Measurements from ENCODE around the gene PC.

PC gene

DNA sequence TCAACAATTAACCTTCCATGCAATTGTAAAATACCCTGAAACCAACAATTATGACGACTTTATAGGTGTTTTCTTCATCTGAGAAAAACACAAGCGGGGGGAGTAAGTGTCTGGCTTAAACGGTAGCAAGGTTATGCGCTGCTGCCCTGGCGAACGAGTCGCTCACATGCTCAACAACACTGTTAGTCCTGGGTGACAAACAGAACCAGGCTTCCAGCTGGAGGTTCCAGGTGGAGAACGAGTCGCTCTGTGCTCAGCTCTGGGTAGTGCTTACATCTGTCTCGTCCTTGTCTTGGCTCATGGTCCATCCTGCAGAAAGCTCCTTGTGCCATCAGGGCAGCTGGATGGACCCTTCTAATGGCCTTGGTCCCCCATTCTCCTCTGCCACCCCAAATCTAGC, 48.2 kb downstream of the PC start:
- DNase-seq: no peak

DNA sequence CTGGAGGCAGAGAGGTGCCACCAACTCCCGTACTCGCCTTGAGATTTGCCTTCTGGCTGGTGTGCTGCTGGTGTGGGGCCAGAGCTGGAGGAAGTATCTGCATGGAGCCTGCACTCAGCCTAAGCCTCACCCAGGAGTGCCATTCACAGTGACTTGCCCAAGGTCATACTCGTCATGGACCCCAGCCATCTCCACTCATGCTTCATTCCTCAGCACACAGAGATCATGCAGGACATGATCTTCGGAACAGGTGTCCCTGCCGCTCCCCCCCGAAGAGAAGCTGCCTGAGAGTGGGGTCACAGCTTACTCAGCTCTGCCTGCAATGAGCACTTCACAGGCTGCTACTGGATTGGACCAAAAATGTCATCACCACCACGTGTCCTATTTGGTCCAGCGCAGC, 49.0 kb downstream of the PC start:
- no peak for DNase-seq

DNA sequence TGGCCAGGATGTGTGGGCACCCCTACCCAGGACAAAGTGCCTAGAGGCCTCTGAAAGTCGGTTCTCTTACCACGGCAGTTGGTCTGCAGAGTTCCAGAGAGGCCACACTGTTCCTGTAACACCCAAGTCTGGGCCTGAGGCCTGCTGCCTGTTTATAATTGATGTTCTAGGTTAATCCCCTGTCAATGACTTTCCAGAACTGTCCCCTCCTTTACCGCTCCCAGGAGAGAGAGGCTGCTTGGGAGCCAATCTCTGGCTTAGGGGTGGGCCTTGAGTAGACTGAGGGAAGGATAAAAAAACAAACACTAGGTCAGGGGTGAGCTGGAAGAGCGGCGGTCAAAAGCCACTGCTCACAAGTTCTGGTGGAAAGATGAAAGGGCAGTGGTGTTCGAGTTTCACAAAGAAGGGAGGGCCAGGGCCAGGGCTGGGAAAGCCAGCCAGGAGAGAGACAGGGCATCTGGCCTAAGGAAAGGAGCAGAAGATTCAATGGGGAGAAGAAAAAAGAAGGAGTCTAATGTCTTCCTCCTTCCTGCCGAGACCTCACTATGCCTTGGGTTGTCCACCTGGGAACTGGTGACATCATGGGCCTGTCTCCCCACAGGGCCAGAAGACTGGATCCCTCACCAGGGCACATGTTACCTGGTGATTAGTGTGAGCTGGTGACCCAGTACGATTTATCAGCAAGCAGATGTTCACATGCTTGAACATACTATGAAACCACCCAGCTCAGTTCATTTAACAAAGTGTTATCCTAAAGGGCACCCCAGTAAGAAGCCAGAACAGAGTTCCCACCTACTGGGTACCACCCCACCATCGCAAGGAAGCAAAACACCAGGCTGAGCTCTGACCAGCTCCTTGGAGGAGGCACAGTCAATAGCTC, 50.2 kb downstream of the PC start:
- DNase-seq: no peak

DNA sequence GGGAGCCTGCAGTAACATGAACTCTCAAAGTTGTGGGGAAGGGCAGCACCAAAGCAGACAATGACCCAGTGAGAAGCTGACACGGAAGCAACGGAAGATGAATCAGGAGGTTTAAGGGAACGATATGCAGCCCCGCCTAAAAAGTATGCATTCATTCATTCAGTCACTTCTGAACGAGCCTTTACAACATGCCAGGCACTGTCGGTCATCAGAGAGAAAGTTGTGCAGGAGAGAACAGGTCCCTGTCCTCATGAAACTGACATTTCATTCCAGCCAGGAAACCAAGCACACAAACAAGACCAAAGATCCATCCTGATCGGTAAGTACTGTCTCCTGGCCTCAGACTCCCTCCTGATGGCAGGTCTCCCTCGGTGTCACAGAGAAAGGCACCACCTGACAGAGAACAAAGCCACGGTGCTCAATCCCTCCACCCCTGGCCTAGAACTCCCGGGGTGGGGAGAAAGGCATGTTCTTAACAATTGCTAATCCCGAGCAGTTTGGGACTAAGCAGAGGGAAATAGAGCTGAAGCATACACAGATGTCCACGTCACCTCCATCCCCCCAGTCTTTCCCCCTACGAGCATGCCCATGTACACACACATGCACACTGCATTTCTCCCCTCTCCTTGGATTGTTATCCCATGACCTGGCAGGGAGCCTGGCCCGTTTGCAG, 52.0 kb downstream of the PC start:
- DNase-seq: peak; percentile 59

DNA sequence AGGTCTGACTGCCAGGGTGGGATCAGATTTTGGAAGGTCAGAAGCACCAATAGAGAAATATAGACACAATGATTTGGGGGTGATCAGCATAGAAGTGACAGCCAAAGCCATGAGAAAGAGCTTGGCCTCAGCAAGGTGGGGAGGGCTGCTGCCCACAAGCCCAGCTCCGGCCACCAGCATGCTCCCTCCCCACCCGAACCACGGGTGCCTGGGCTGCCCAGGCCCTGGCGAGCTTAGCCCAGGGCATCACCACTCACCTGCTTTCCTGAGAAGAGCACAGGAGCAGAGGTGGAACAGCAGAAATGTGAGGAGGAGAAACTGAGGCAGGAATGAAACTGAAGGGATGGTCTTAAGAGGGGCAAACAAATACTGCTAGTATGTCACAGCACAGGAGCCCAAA, 52.6 kb downstream of the PC start:
- DNase-seq: no peak

DNA sequence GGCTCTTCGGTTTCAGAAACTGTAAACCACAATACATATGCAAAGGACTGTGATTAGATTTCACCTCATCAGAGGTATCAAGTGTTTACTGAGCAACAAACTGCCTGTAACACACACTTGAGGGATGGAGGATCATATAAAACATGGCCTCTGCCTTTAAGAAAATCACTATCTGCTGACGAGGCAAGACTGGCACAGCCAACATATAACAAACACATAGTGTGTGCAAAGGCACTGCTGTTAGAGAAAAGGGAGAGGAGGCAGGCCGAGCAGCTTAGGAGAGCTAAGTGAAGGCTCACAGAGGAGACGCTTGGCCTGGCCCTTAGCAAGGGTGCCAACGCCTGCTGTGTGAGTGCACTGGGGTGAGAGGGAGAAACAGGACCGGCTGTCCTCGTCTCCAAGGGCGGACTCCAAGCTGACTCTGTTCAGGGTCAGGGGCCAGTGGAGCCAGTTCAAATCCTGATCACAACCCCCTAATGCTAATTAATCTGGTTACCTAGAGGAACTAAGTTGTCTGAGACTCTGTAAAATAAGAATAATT, 53.1 kb downstream of the PC start:
- DNase-seq: no peak

DNA sequence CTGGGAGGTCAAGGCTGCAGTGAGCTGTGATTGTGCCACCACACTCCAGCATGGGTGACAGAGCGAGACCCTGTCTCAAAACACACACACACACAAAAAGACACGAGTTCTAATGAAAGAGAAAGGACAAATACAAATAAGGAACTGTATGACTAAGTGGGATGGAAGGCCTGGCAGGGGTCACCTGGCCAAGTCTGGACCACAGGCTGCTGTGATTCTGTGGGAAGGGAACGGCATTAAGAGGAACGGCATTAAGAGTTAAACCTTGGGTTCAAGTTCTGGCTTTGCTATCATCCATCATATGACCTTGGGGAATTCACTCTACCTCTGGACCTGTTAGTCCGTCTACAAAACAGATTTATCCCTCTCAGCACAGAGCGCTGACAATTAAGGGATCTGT, 53.6 kb downstream of the PC start:
- no peak for DNase-seq

DNA sequence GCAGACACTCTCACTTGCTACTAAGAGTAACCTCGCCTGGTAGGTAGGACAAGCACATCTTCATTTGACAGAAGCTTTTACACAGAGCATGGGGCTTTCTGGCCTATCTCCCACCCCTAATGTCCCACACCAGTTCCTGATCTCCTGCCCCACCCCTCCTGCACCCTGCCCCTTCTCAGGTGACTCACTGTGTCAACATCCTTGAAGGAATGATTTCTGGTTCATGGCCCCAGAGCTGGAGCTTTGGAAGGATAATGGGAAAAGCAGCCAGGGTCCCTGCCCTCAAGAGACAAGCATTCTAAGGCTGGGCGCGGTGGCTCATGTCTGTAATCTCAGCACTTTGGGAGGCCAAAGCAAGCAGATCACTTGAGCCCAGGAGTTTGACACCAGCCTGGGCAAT, 54.1 kb downstream of the PC start:
- no peak for DNase-seq

DNA sequence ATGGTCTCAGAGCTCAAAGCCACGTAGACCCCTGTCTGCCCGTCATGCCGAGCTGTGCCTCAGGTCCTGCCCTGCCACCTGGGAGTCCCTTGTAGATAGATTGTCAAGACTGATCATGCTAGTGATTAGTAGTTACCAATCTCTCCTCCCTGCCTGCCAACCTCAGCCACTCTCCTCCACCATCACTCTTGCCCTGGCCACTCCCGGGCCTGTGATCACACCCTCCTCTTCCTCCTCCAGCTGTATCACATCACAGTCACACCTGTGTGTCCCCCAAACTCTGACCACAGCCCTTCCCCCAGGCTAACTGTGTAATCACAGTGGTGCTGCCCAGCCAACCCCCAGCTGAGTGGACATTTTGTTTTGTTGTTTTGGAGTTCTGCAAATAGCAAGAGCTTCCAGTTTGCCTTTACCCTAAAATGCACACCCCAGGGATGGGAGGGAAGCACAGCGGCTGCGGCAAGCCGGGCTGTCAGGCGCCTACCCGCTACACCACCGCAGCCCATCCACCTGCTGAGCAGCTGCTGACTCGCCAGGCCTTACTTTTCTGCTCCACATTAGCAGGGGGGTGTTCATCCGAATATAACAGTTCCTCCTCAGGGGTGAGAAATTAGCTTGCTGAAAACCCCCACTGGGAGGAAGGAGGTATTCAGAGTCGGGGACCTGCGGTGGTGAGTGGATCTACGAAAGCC, 55.6 kb downstream of the PC start:
- no peak for DNase-seq

DNA sequence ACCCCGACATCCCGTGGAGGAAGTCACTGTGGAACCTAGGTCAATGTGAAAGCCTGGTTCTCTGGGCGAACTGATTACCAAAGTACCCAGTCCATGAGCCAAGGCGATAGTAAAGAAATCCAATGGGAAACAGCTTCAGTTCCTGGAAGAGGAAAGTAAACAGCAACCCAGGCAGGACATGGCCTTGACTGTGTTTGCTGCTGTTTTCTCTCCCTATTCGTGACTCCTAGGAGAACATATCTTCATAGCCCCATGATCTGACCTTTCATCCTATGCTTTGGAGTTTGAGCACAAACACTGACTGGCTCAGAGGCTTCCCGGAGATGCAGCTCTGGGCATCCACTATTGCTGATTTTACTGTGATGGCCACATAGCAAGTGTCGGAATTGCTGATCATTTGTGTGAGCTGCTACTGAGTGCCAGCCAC, 56.2 kb downstream of the PC start:
- no peak for DNase-seq

DNA sequence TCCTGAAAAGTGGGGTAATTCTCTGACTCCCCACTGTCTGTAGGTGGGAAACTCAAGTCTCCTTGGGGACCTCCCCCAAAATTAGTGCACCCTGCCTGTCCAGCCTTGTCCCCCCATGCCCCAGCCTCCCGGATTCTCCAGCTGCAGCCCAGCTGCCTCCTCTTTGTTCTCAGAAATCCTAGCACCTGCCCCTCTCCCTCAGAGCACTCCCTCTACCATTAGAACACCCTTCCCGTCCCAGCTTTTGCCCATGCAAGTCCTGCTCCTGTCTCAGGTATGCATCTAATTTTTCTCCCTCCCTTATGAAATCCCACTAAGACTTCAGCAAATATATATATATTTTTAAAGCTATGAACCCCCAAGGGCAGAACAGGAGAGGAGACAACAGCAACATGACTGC, 64.0 kb downstream of the PC start:
- DNase-seq: no peak

DNA sequence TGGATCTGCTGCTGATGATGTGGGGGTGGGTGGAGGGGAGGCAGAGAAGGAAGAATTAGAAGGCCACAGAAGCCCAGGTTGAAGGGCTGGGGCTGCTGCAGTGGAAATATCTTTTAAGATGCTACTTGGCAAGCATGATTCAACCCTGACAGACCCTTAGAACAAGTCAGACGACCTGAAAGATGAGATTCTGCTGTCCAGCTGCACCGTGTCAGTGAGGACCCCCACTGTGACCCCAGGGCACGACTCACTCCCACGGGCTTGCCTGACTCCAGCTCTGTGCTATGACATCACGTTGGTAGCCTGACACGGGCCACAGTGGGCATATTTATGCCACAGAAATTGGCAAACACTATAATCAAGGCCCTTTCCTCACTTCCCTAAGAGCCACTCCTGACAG, 65.3 kb downstream of the PC start:
- DNase-seq: no peak

DNA sequence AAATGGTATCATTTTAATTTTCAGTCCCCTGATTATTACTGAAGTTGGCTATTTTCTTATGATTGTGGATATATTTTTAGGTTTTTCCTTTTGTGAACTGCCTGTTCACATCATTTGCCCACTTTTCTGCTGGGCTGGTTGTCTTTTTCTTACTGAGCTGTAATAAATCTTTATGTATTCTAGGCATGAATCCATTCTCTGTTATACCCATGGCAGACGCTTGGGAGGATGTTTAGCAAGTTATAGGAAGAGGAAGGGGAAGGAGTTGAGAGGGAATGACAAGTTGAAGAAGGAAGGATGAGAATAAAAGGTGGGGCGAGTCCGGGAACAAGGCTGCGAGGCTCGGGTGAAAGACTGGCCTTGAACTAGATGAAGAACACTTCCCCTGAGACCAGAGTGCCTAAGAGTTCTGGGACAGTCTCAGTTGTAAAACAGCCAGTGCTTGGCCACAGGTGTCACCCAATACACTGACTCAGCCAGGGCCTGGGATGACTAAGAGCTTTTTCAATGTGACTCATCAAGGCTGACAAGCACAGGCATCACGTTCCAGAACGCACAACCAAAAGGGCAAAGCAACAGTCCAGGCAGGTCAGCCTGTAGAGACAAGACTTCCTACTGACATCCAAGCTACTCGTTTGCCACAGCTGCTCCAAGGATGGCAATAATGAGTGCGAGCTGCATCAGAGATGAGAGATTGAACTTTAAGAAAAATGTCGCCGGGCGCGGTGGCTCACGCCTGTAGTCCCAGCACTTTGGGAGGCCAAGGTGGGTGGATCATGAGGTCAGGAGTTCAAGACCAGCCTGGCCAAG, 66.1 kb downstream of the PC start:
- DNase-seq: peak; percentile 87

DNA sequence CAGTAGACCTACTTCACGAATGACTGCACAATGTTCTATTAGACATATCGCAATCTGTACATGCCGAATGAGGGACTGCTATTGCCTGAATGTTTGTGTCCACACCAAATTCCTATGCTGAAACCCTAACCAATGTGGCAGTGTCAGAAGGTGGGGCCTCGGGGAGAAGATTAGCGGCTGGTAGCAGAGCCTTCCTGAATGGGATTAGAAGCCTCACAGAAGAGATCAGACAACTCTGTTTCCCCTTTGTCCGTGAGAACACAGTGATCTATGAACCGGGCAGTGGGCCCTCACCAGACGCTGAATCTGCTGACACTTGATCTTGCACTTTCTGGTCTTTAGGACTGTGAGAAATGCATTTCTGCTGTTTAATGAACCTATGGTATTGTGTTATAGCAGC, 68.2 kb downstream of the PC start:
- DNase-seq: no peak

DNA sequence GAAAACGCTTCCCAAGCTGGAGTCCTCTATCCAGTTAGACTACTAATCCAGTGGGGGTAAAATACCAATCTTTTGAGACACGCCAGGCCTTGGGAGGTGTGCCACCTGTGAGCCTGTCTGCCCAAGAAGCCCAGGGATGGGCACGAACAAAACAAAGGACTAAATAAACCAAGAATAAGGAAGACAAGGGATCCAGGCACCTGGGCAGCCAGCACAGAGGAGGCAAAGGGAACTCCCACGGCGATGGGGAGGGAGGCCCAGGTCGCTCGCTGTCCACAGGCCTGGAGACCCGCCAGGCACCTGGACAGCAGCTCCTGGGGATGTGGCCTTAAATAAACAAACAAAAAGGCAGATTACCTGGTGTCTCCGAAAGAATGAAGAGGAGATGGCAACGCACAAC, 69.9 kb downstream of the PC start:
- no peak for DNase-seq

DNA sequence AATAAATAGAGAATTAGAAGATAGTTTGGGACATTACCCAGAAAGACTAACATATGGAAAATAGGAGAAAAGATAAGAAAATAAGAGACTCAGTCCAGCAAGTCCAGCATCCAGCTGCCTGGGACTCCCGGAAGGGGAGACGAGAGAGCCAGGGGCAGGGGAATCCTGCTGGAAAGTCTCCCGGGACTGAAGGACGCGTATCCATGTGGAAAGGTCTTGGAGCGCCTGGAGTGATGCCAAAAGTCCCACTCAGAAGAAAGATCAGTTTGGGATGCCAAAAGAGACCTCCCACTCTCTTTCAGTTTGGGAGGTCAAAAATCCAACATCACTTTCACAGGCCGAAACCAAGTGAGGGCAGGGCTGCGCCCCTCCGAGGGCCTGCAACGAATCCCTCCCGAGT, 70.7 kb downstream of the PC start:
- no peak for DNase-seq

DNA sequence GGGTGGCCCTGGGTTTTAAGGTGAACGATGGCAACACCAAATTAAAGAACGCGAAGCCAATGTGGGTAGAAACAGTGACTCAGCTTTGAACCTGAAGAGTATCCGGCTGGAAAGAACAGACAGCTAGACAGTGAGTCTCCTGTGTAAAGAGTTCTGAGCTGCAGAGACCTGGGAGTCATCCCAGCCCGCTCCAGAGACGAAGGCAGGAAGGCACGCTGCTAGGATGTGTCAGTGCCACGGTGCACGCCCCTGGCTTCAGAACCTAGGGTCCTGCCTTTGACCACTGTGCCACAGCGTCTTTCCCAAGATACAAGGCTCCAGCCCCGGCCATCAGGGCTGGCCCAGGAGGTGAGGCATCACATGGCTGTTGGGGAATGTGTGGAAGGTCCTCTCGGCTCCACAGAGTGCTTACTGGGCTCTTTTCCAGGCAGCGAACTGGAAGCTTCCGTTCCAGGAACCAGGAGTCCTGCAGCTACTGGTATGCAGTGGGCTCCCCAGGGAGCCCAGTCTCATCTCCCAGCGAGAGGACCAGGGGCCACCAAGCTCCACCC, 71.4 kb downstream of the PC start:
- DNase-seq: peak; percentile 51

DNA sequence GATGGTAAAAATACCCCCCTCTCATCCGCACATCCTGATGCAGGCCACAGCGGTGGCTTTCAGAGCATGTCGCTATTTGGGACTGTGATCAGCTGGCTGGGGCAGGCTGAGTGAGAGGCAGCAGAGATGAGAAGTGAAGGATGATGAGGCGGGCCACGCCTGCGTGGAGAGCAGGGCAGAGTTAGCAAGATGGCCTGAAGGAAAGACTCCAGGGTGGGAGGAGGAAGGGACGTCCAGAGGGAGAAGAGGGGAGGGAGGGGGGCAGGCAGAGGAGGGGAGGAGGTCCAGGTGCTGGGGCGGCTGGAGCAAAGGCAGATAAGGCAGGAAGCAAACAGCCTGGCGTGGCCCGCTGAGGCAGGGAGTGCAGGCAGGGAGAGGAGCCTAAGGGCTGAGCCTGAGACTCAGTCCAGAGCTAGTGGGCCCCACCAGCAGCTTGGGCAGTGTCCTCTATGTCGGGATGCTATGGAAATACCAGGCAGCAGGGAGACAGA, 72.2 kb downstream of the PC start:
- no peak for DNase-seq

DNA sequence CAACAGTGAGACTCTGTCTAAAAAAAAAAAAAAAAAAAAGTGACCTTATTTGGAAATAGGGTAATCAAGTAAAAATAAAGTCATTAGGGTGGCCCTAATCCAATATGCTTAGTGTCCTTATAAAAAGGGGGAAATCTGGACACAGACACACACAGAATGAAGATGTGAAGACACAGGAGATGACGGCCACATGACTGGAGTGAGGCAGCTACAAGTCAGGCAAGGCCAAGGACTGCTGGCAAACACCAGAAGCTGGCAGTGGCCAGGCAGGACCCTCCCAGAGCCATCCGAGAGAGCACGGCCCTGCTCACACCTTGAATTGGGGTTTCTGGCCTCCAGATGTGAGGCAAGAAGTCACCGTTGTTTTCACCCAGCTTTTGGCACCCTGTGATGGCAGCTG, 72.7 kb downstream of the PC start:
- DNase-seq: no peak

DNA sequence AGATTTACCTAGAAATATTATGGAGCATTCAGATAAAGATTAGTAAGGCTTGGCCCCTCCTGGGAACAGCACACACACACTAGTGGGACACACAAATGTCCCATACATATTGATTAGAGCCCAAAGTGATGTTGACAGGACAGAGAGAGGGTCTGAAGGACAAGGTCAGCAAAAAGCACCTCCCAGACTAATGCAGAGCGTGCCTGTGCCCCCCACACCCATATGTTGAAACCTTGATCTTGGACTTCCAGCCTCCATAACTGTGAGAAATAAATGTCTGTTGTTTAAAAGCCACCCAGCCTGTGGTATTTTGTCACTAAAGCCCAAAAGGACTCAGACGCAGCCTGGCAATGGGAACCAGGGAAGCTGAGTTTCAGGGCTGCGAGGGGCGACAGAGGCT, 73.7 kb downstream of the PC start:
- no peak for DNase-seq

DNA sequence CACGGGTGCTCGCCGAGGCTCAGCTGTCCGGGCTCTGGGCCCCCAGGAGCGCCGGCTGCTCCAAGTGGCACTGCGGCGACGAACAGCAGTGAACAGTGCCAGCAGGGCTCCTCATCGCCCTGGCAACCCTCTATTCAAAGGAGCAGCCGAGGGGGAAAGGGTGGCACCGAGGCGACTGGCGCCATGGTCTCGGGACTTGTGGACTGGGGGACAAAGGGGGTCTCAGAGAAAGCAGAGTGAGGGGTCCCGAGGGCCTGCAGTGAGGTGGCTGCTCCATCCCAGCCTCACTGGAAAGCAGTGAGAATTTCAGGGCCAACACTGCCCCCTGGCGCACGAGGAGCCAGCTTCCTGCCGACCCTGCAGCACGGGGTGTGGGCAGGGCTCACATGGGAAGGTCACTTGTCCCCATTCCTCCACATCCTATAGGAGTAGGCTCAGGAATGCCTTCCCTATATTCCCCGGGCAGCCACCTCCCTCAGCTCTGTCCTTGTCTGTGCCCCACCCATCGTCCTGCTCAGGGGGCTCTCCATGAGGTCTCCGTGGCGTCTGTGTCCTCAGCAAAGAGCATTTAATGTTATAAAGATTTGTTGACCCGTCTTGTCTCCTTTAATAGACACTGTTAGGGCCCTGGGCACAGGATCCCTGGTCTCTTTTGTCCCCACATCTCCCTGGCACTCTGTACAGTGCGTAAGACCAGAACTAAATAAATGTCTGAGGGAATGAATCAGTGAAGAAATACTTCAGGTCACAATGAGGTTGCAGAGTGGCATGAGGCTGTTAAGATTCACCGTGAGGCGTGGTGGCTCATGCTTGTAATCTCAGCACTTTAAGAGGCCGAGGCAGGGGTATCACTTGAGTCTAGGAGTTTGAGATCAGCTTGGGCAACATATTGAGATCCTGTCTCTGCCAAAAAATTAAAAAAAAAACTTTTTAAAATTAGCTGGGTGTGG, 74.9 kb downstream of the PC start:
- peak; percentile 36 for DNase-seq

All from fibroblast of upper back skin (primary cell).